ENCODE data around the gene CSNK2A3. TPM values are rescaled to one million over a fixed set of nuclear protein-coding genes. Genes with fewer than 3 reads are reported as not detected.

CSNK2A3 gene
- total and polyA plus RNA-seq, 7 experiments from 2014 or later, result 0.46 to 1.6 (median 0.66) TPM

DNA sequence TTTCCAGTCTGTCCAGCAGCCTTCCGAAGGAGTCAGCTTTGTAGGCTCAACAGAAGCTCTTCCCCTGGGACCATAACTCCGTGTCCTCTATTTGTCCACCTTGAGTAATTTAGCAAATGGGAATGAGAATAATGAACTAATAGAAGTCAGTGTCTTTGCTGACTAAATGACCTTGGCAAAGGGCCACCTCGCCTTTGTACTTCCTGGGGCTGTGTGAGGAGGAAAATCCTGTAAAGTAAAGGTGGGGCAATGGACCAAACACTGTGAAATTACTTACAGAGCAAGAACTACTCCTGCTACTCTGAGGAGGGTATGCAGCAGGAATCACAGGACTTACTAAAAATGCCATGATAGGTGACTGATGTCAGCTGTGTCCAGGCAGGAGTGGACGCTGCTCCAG, 36.2 kb upstream of the CSNK2A3 start:
- Histone ChIP-seq H3K4me3 (ENCODE audit: low read length) (no peak overlapping the region), H3K4me1 (ENCODE audit: control insufficient read depth in 2 of 2, insufficient read depth in 2 of 2, low read length in 2 of 2) (no peaks in the 10 kb centered on the region), H3K27me3 (ENCODE audit: control insufficient read depth in 2 of 2, insufficient read depth in 2 of 2, low read length in 2 of 2) (no peaks in the 10 kb centered on the region), H3K9me3 (ENCODE audit: control insufficient read depth in 2 of 3, low read length in 3 of 3) (no peaks in the 10 kb centered on the region), H3K36me3 (ENCODE audit: control insufficient read depth in 2 of 3, insufficient read depth in 3 of 3, low read length in 3 of 3) (no peaks in the 10 kb centered on the region), H3K27ac (ENCODE audit: low read depth, low read length) (no peak overlapping the region)
- no peaks in the 10 kb centered on the region for H3K4me1 Mint-ChIP-seq
- peaks cover 0 to 17% (median 0%) of the 10 kb centered on the region in 5 donors for H3K27me3 Mint-ChIP-seq
- no peak overlapping the region for H3K27ac Mint-ChIP-seq
- peaks cover 0 to 2% (median 0%) of the 10 kb centered on the region in 11 donors for H3K9me3 Mint-ChIP-seq
- CTCF ChIA-PET, result no interaction called here
- POLR2A ChIA-PET, result no interaction called here
- ATAC-seq, result no peak
- no peak for DNase-seq
- H3K36me3 Mint-ChIP-seq, result no peaks in the 10 kb centered on the region
- H3K4me3 Mint-ChIP-seq, result no peak overlapping the region
- intact Hi-C loops (cut with micrococcal nuclease), result no loop called here

GRCh38 chr11:11387622-11388305, 34.7 kb upstream of the CSNK2A3 start:
- H3K4me3 ChIP-seq (ENCODE audit: low read length), result no peak overlapping the region
- DNase-seq, result no peak
- H3K27ac ChIP-seq (ENCODE audit: low read depth, low read length), result no peak overlapping the region
- CTCF ChIA-PET, result no interaction called here
- POLR2A ChIA-PET, result no interaction called here
- H3K9me3 ChIP-seq (ENCODE audit: control insufficient read depth in 2 of 3, low read length in 3 of 3), result no peaks in the 10 kb centered on the region
- intact Hi-C loops (cut with micrococcal nuclease), result no loop called here
- no peaks in the 10 kb centered on the region for H3K4me1 ChIP-seq (ENCODE audit: control insufficient read depth in 2 of 2, insufficient read depth in 2 of 2, low read length in 2 of 2)
- Mint-ChIP-seq H3K4me1 (no peaks in the 10 kb centered on the region), H3K9me3 (peaks cover 0 to 3% (median 0%) of the 10 kb centered on the region in 11 donors), H3K36me3 (no peaks in the 10 kb centered on the region), H3K27me3 (peaks cover 0 to 17% (median 0%) of the 10 kb centered on the region in 5 donors), H3K4me3 (no peak overlapping the region), H3K27ac (no peak overlapping the region)
- no peaks in the 10 kb centered on the region for H3K27me3 ChIP-seq (ENCODE audit: control insufficient read depth in 2 of 2, insufficient read depth in 2 of 2, low read length in 2 of 2)
- no peaks in the 10 kb centered on the region for H3K36me3 ChIP-seq (ENCODE audit: control insufficient read depth in 2 of 3, insufficient read depth in 3 of 3, low read length in 3 of 3)
- no peak for ATAC-seq

DNA sequence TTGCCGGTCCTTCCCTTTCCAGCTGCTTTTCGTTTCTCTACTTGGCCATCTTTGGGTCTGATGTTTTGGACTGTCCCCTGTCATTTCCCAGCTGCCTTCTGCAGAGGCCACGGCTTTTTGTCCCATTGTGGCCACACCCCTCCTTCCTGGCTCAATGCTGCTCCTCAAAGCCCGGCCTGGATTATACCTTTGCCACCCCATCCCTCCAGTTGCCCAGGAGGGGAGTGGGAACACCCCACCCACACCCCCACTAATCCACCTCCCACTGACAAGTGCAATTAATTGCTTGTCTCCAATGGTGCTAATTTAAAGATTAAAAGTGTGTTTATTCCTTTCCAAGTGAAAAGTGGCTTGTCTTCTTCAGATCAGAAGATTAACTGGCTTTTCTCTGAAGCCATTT, 34.2 kb upstream of the CSNK2A3 start:
- peaks cover 0 to 3% (median 0%) of the 10 kb centered on the region in 11 donors for H3K9me3 Mint-ChIP-seq
- ChIA-PET CTCF (no interaction called here), POLR2A (no interaction called here)
- H3K27ac ChIP-seq (ENCODE audit: low read depth, low read length), result no peak overlapping the region
- peaks cover 0 to 17% (median 0%) of the 10 kb centered on the region in 5 donors for H3K27me3 Mint-ChIP-seq
- H3K27ac Mint-ChIP-seq, result no peak overlapping the region
- no peaks in the 10 kb centered on the region for H3K9me3 ChIP-seq (ENCODE audit: control insufficient read depth in 2 of 3, low read length in 3 of 3)
- no peaks in the 10 kb centered on the region for H3K36me3 ChIP-seq (ENCODE audit: control insufficient read depth in 2 of 3, insufficient read depth in 3 of 3, low read length in 3 of 3)
- no peak for DNase-seq
- H3K4me3 ChIP-seq (ENCODE audit: low read length), result no peak overlapping the region
- H3K4me1 ChIP-seq (ENCODE audit: control insufficient read depth in 2 of 2, insufficient read depth in 2 of 2, low read length in 2 of 2), result no peaks in the 10 kb centered on the region
- intact Hi-C loops (cut with micrococcal nuclease), result no loop called here
- H3K4me1 Mint-ChIP-seq, result no peaks in the 10 kb centered on the region
- no peak for ATAC-seq
- no peak overlapping the region for H3K4me3 Mint-ChIP-seq
- H3K27me3 ChIP-seq (ENCODE audit: control insufficient read depth in 2 of 2, insufficient read depth in 2 of 2, low read length in 2 of 2), result no peaks in the 10 kb centered on the region
- H3K36me3 Mint-ChIP-seq, result no peaks in the 10 kb centered on the region

GRCh38 chr11:11384829-11385228, 31.8 kb upstream of the CSNK2A3 start:
- no peak overlapping the region for H3K27ac Mint-ChIP-seq
- Histone ChIP-seq H3K27ac (ENCODE audit: low read depth, low read length) (no peak overlapping the region), H3K36me3 (ENCODE audit: control insufficient read depth in 2 of 3, insufficient read depth in 3 of 3, low read length in 3 of 3) (no peaks in the 10 kb centered on the region), H3K9me3 (ENCODE audit: control insufficient read depth in 2 of 3, low read length in 3 of 3) (no peaks in the 10 kb centered on the region), H3K4me1 (ENCODE audit: control insufficient read depth in 2 of 2, insufficient read depth in 2 of 2, low read length in 2 of 2) (no peaks in the 10 kb centered on the region), H3K27me3 (ENCODE audit: control insufficient read depth in 2 of 2, insufficient read depth in 2 of 2, low read length in 2 of 2) (no peaks in the 10 kb centered on the region), H3K4me3 (ENCODE audit: low read length) (no peak overlapping the region)
- DNase-seq, result no peak
- intact Hi-C loops (cut with micrococcal nuclease), result no loop called here
- no peak for ATAC-seq
- peaks cover 0 to 3% (median 0%) of the 10 kb centered on the region in 11 donors for H3K9me3 Mint-ChIP-seq
- ChIA-PET POLR2A (no interaction called here), CTCF (no interaction called here)
- H3K36me3 Mint-ChIP-seq, result no peaks in the 10 kb centered on the region
- no peak overlapping the region for H3K4me3 Mint-ChIP-seq
- peaks cover 0 to 21% (median 0%) of the 10 kb centered on the region in 5 donors for H3K27me3 Mint-ChIP-seq
- no peaks in the 10 kb centered on the region for H3K4me1 Mint-ChIP-seq

DNA sequence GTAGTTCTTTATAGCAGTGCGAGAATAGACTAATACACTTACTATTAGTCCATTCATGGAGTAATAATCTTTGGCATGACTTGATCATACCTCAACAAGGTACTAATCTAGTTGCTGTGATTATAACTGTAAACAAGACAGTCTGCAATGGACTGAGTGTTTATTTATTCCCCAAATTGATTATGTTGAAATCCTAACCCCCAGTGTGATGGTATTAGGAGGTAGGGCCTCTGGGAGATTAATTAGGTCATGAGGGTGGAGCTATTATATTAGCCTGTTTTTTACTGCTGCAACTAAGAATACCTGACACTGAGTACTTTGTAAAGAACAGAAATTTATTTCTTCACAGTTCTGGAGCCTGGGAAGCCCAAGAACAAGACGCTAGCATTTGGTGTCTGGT, 30.9 kb upstream of the CSNK2A3 start:
- H3K4me1 ChIP-seq (ENCODE audit: control insufficient read depth in 2 of 2, insufficient read depth in 2 of 2, low read length in 2 of 2), result no peaks in the 10 kb centered on the region
- peaks cover 0 to 19% (median 0%) of the 10 kb centered on the region in 5 donors for H3K27me3 Mint-ChIP-seq
- ATAC-seq (no peak), DNase-seq (no peak)
- no peak overlapping the region for H3K4me3 Mint-ChIP-seq
- no peak overlapping the region for H3K4me3 ChIP-seq (ENCODE audit: low read length)
- H3K27me3 ChIP-seq (ENCODE audit: control insufficient read depth in 2 of 2, insufficient read depth in 2 of 2, low read length in 2 of 2), result no peaks in the 10 kb centered on the region
- no peaks in the 10 kb centered on the region for H3K36me3 ChIP-seq (ENCODE audit: control insufficient read depth in 2 of 3, insufficient read depth in 3 of 3, low read length in 3 of 3)
- peaks cover 0 to 3% (median 0%) of the 10 kb centered on the region in 11 donors for H3K9me3 Mint-ChIP-seq
- H3K4me1 Mint-ChIP-seq, result no peaks in the 10 kb centered on the region
- H3K27ac ChIP-seq (ENCODE audit: low read depth, low read length), result no peak overlapping the region
- no peak overlapping the region for H3K27ac Mint-ChIP-seq
- H3K9me3 ChIP-seq (ENCODE audit: control insufficient read depth in 2 of 3, low read length in 3 of 3), result no peaks in the 10 kb centered on the region
- intact Hi-C loops (cut with micrococcal nuclease), result no loop called here
- no peaks in the 10 kb centered on the region for H3K36me3 Mint-ChIP-seq
- ChIA-PET POLR2A (no interaction called here), CTCF (no interaction called here)

DNA sequence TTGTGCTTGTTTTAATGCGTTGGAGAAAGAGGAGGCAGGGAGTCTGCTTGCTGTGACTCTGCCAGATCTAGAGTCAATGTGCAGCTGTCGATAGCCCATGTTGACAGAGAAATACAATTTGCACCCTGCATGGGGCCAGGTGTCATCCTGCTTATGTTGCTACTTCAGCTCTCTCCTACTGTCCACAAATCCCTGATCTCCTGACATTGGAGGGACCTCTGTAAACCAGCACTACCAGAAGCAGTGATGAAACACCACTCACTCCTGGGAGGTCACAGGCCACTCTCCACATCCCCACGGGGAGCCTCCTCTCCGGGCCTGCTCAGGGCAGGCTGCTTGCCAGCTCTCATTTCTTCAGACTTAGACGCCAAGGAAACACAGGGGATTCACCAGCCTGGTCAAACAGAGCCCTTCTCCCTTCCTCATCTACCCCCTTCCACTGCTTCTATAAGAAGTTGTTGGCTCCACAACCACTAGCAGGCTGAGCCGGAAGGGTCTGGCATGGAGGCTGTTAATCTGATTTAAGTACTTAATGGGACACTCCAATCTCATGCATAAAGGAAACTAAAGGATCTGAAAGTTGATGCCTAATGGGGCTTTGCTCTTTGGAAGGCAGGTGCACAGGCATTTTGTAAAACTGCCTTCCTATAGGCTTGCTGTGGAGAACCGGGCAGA, 29.9 kb upstream of the CSNK2A3 start:
- DNase-seq (no peak), ATAC-seq (no peak)
- Histone ChIP-seq H3K4me3 (ENCODE audit: low read length) (no peak overlapping the region), H3K9me3 (ENCODE audit: control insufficient read depth in 2 of 3, low read length in 3 of 3) (no peaks in the 10 kb centered on the region), H3K4me1 (ENCODE audit: control insufficient read depth in 2 of 2, insufficient read depth in 2 of 2, low read length in 2 of 2) (no peaks in the 10 kb centered on the region), H3K27me3 (ENCODE audit: control insufficient read depth in 2 of 2, insufficient read depth in 2 of 2, low read length in 2 of 2) (no peaks in the 10 kb centered on the region), H3K27ac (ENCODE audit: low read depth, low read length) (no peak overlapping the region), H3K36me3 (ENCODE audit: control insufficient read depth in 2 of 3, insufficient read depth in 3 of 3, low read length in 3 of 3) (no peaks in the 10 kb centered on the region)
- Mint-ChIP-seq H3K36me3 (no peaks in the 10 kb centered on the region), H3K27me3 (peaks cover 0 to 10% (median 0%) of the 10 kb centered on the region in 5 donors), H3K9me3 (peaks cover 0 to 3% (median 0%) of the 10 kb centered on the region in 11 donors), H3K27ac (no peak overlapping the region), H3K4me1 (no peaks in the 10 kb centered on the region), H3K4me3 (no peak overlapping the region)
- CTCF ChIA-PET, result interaction anchor here (0.6 to 0.9 kb wide), 2 partner anchors 10 to 431 kb away, joined by 3 to 4 read pairs; no protein-coding TSS in a partner anchor
- intact Hi-C loops (cut with micrococcal nuclease), result no loop called here
- POLR2A ChIA-PET, result no interaction called here
